GM13977 (cell line): ENCODE data around the gene ALKBH6.

ENCODE experiments used
- DNase-seq: peaks from one replicate; pipeline ENCODE4 v3.0.0; 2012; ENCODE audit warnings: low spot score
- CTCF ChIP-seq: IDR thresholded peaks from 2 replicates; pipeline ENCODE4 v1.5.1; 2012; ENCODE audit warnings: mild to moderate bottlenecking, control low read depth; ENCODE audit not compliant: insufficient read depth; ENCODE audit errors: extremely low read depth, missing control alignments
- in situ Hi-C: fragments of 300-500 bp; cut with MboI; formaldehyde crosslinking; loops from one replicate; pipeline ENCODE4 v1.12.0; 2022; ENCODE audit warnings: low sequenced_read_pairs, low pct_unique_long_range_greater_than_20kb, mixed read lengths, inconsistent platforms; ENCODE audit not compliant: unreplicated experiment

ALKBH6 gene

DNA sequence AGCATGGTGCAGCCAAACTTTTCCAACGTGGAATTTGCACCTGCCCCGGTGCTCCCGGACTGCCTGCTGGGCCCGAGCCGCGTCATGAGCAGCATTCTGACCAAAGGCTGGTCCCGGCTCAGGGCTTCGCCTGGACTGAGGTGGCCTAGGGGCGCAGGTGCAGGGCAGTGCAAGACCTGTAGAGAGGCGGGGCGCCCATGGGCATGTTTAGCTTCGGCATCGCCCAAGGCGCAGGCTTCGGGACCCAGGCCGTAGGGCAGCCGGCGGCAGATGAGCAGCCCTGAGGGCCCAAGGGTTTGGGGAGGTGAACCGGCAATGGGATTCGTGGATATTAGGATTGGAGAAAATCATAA is 54.1 kb downstream of the ALKBH6 start:
- DNase-seq = no peak
- in situ Hi-C loops = no loop called here

More for the DNA sequence above, 54.1 kb downstream of the ALKBH6 start:
- TF ChIP-seq CTCF = no peak
